ENCODE data around the gene IL31RA.

The IL31RA gene

DNA sequence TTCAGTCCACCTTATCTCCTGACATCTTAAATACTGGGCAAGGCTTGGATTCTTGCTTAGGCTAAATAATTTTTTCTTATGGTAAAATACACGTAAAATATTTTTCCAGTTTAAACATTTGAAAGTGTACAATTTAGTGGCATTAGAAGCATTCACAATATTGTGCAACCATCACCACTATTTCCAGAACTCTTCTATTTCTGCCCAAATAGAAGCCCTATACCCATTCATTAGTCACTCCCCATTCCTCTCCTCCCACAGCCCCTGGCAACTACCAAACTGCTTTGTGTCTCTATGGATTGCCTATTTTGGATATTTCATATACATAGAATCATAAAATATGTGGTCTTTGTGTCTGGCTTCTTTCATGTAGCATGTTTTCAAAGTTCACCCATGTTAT, 57.6 kb downstream of the IL31RA start:
- Histone ChIP-seq H3K4me1 (ENCODE audit: low read length) (no peaks in the 10 kb centered on the region), H3K4me3 (ENCODE audit: low read length) (no peak overlapping the region), H3K9me3 (replicated peaks; ENCODE audit: insufficient read depth, low read length) (no peaks in the 10 kb centered on the region), H3K36me3 (replicated peaks; ENCODE audit: insufficient read depth, low read length) (no peaks in the 10 kb centered on the region), H3K9ac (ENCODE audit: low read length) (no peak overlapping the region), H3K9me2 (replicated peaks; ENCODE audit: insufficient read depth, low read length) (no peaks in the 10 kb centered on the region), H3F3A (ENCODE audit: insufficient read depth, low read length) (no peaks in the 10 kb centered on the region), H2AFZ (ENCODE audit: low read length) (no peak overlapping the region), H4K20me1 (ENCODE audit: insufficient read depth, low read length) (no peaks in the 10 kb centered on the region), H3K4me2 (ENCODE audit: low read depth, low read length) (no peak overlapping the region), H3K79me2 (ENCODE audit: low read length) (no peaks in the 10 kb centered on the region), H3K27me3 (replicated peaks; ENCODE audit: insufficient read depth, low read length) (no peaks in the 10 kb centered on the region), H3K27ac (ENCODE audit: low read length) (no peak overlapping the region)
- TF ChIP-seq EZH2phosphoT487 (IDR thresholded peaks at IDR 0.05; ENCODE audit: low read length): no peak
- TF ChIP-seq CTCF (IDR thresholded peaks at IDR 0.05; ENCODE audit: low read length): no peak
- TF ChIP-seq EZH2 (optimal IDR thresholded peaks at IDR 0.05; ENCODE audit: low read depth, low read length): no peak
- no peak for DNase-seq

- H2AFZ ChIP-seq (ENCODE audit: low read length): no peak overlapping the region
- no peak overlapping the region for H3K4me3 ChIP-seq (ENCODE audit: low read length)
- no peaks in the 10 kb centered on the region for H3K9me2 ChIP-seq (replicated peaks; ENCODE audit: insufficient read depth, low read length)
- no peaks in the 10 kb centered on the region for H3F3A ChIP-seq (ENCODE audit: insufficient read depth, low read length)
- no peaks in the 10 kb centered on the region for H3K27me3 ChIP-seq (replicated peaks; ENCODE audit: insufficient read depth, low read length)
- H3K36me3 ChIP-seq (replicated peaks; ENCODE audit: insufficient read depth, low read length): no peaks in the 10 kb centered on the region
- TF ChIP-seq EZH2 (optimal IDR thresholded peaks at IDR 0.05; ENCODE audit: low read depth, low read length) (no peak), CTCF (IDR thresholded peaks at IDR 0.05; ENCODE audit: low read length) (no peak), EZH2phosphoT487 (IDR thresholded peaks at IDR 0.05; ENCODE audit: low read length) (no peak)
- no peak overlapping the region for H3K9ac ChIP-seq (ENCODE audit: low read length)
- H3K9me3 ChIP-seq (replicated peaks; ENCODE audit: insufficient read depth, low read length): no peaks in the 10 kb centered on the region
- no peak for DNase-seq
- no peak overlapping the region for H3K27ac ChIP-seq (ENCODE audit: low read length)
- H3K4me2 ChIP-seq (ENCODE audit: low read depth, low read length): no peak overlapping the region
- H3K79me2 ChIP-seq (ENCODE audit: low read length): no peaks in the 10 kb centered on the region
- no peaks in the 10 kb centered on the region for H4K20me1 ChIP-seq (ENCODE audit: insufficient read depth, low read length)
- no peaks in the 10 kb centered on the region for H3K4me1 ChIP-seq (ENCODE audit: low read length)
Measured at GRCh38 chr5:55911784-55912653, 60.9 kb downstream of the IL31RA start.

GRCh38 chr5:55913466-55914413, 62.6 kb downstream of the IL31RA start:
- TF ChIP-seq CTCF (IDR thresholded peaks at IDR 0.05; ENCODE audit: low read length) (no peak), EZH2phosphoT487 (IDR thresholded peaks at IDR 0.05; ENCODE audit: low read length) (no peak), EZH2 (optimal IDR thresholded peaks at IDR 0.05; ENCODE audit: low read depth, low read length) (no peak)
- Histone ChIP-seq H3K4me3 (ENCODE audit: low read length) (no peak overlapping the region), H3K4me1 (ENCODE audit: low read length) (no peaks in the 10 kb centered on the region), H3K9ac (ENCODE audit: low read length) (no peak overlapping the region), H3K79me2 (ENCODE audit: low read length) (no peaks in the 10 kb centered on the region), H3F3A (ENCODE audit: insufficient read depth, low read length) (no peaks in the 10 kb centered on the region), H3K4me2 (ENCODE audit: low read depth, low read length) (no peak overlapping the region), H2AFZ (ENCODE audit: low read length) (no peak overlapping the region), H3K27ac (ENCODE audit: low read length) (no peak overlapping the region), H3K9me3 (replicated peaks; ENCODE audit: insufficient read depth, low read length) (no peaks in the 10 kb centered on the region), H4K20me1 (ENCODE audit: insufficient read depth, low read length) (no peaks in the 10 kb centered on the region), H3K9me2 (replicated peaks; ENCODE audit: insufficient read depth, low read length) (no peaks in the 10 kb centered on the region), H3K36me3 (replicated peaks; ENCODE audit: insufficient read depth, low read length) (no peaks in the 10 kb centered on the region), H3K27me3 (replicated peaks; ENCODE audit: insufficient read depth, low read length) (no peaks in the 10 kb centered on the region)
- DNase-seq: no peak

Data from MM.1S (cell line).